Midbrain (tissue), 1 donor: Measurements from ENCODE around the gene RBM15.

Source experiments
- DNase-seq: peaks from one replicate; lab custom pipeline; 2025; lab: John Stamatoyannopoulos, UW

The RBM15 gene, protein sequence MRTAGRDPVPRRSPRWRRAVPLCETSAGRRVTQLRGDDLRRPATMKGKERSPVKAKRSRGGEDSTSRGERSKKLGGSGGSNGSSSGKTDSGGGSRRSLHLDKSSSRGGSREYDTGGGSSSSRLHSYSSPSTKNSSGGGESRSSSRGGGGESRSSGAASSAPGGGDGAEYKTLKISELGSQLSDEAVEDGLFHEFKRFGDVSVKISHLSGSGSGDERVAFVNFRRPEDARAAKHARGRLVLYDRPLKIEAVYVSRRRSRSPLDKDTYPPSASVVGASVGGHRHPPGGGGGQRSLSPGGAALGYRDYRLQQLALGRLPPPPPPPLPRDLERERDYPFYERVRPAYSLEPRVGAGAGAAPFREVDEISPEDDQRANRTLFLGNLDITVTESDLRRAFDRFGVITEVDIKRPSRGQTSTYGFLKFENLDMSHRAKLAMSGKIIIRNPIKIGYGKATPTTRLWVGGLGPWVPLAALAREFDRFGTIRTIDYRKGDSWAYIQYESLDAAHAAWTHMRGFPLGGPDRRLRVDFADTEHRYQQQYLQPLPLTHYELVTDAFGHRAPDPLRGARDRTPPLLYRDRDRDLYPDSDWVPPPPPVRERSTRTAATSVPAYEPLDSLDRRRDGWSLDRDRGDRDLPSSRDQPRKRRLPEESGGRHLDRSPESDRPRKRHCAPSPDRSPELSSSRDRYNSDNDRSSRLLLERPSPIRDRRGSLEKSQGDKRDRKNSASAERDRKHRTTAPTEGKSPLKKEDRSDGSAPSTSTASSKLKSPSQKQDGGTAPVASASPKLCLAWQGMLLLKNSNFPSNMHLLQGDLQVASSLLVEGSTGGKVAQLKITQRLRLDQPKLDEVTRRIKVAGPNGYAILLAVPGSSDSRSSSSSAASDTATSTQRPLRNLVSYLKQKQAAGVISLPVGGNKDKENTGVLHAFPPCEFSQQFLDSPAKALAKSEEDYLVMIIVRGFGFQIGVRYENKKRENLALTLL

GRCh38 chr1:110338886-110339406 lies at the start of gene RBM15:
TSS of gene RBM15 (plus strand) at chr1:110339377. CDS start at chr1:110339406, 29 bp downstream.
- DNase-seq, result peak; percentile 100

DNA sequence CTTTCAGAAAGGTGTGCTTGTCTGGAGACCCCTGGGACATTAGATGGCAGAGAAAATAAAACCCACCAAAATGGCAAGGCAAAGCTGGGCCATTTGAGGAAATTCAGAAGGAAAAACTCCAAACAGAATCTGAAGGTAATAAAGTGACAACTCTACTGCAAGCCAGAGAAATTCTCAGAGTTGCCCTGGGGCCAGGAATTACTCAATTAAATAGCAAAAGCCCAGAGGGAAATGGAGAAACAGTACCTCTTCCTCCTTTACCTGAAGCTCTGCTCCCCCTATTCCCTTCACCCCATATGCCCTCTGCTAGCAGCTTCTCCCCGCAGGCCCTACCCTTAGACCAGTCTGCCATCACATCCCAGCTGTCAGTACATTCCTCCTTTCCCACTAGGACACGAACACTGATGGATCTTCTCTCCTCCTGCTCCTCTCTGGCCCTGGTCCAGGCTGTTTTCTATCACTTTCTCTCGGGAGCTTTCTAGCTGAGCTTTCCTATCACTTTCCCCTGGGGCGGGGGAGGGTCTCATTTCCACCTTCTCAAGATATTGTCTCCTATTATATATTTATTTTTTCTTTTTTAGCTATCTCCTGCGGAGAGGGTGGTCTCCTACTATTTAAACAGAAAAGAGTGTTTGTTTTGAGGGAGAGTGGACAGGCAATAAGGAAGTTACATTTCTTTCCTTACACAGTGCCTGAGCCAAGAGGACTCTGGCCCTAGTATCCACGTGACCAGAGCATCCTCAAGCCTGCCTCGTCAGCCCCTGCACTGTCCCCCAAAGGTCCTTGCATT lies 47.7 kb upstream of the RBM15 start:
- no peak for DNase-seq

- DNase-seq, result no peak
Observed at GRCh38 chr1:110292031-110292741, 47.0 kb upstream of the RBM15 start.

DNA sequence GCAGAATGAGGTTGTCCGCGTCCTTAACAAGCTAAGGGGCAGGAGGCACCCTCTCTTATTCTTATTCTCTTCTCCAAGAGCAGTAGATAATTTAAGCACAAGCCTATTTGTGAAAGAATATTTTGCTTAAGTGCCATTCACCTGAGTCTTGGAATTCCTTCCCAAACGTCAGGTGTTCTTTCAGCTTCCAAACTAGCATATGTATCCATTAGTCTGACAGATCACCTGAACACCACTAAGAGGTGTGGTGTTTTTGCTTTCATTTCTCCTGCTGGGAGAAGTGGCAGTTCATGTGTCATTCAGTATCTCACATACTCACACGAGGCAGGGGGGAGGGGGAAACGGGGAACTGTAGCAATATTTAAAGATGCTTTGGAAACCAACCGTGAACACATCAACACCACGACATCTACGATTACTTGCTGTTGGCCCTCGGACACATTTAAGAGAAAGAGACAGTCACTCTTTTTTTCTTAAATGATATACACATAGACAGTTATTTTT lies 45.5 kb upstream of the RBM15 start:
- no peak for DNase-seq

DNA sequence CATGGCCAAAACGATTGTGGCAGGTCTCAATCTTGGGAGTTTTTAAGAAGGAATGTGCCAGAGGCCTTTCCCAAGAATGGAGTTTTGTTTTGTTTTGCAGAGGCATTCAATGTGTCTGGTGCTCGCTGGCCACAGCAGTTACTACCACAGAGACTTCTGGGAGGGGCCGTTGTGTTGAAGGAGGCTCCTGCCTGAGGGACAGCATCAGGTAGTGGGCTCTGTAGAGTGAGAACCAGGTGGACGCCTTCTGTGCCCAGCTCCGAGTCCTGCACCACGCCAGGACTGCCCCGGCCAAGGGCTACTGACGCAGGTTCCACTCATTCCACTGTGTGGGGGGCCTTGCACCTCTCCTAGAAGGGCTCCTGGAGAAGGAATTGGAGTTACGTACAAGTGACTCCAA lies 44.9 kb upstream of the RBM15 start:
- DNase-seq, result no peak

GRCh38 chr1:110298991-110299390 lies 40.2 kb upstream of the RBM15 start:
- no peak for DNase-seq

DNA sequence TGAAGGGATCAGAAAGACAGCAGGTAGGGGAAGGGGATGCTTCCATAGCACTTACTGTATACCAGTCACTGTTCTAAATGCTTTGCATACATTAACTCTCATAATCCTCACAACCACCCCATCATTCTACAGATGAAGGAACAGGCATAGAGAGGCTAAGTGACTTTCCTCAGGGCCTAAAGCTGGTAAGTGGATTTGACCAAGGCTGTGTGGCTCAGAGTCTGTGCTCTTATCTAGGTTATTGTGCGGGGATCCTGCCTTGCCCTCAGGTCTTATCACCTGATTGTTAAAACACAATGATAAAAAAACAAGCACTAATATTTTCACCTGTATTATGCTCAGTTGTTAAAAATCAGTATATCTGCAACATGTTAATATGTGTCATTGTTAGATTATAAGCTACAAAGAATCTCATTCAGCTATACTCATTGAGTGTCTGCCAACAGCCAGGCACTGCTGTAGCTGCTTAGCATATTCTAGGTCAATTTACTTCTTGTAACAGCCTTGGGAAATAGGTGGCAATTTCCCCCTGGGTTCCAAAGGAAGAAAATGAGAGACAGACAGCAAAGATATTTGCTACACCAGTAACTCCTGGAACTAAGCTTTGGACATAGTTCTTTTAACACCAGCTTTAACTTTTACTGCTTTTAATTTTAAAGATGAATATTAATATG lies 38.6 kb upstream of the RBM15 start:
- DNase-seq, result no peak

DNA sequence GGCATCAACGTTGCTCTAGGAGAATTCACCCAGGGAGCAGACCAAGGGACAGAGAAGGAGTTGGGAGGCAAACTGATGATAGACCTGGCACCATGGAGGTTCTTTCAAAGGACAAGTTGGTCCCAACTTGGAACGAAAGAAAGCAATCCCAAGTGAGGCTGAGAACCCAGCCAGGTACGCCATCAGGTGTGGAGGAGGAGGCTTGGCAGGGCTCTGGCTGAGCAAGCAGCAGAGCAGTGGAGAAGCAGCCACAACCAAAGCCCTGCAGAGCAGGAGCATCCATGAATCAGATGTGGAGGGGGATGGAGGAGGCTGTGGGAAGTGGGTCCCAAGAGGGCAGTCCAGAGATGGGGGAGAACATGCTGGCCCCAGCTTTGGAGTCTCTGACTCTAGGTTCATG lies 36.3 kb upstream of the RBM15 start:
- no peak for DNase-seq

- no peak for DNase-seq
Observed at GRCh38 chr1:110305900-110306420, 33.2 kb upstream of the RBM15 start.

- no peak for DNase-seq
Observed at GRCh38 chr1:110307239-110307974, 31.8 kb upstream of the RBM15 start.

- no peak for DNase-seq
Observed at GRCh38 chr1:110308247-110308646, 30.9 kb upstream of the RBM15 start.

DNA sequence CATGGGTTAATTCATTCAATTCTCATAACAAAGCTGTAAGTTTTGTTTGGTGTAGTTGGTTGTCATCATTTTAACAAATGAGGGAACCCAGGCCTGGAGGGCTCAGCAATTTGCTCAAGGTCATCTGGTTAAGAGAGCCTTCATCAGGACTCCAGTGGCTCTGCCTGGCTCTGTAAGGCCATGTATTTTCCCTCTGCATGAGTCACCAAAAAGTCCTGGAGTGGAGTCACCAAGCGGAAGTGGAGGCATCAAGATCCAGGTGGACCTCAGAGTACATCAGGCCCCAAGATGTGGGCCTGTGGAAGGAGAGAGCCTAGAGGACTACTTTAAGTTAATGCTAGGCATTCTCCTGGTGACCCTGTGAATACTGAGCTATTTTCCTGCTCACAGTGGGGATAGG lies 30.0 kb upstream of the RBM15 start:
- DNase-seq, result no peak

- DNase-seq, result no peak
Observed at GRCh38 chr1:110309767-110310166, 29.4 kb upstream of the RBM15 start.

DNA sequence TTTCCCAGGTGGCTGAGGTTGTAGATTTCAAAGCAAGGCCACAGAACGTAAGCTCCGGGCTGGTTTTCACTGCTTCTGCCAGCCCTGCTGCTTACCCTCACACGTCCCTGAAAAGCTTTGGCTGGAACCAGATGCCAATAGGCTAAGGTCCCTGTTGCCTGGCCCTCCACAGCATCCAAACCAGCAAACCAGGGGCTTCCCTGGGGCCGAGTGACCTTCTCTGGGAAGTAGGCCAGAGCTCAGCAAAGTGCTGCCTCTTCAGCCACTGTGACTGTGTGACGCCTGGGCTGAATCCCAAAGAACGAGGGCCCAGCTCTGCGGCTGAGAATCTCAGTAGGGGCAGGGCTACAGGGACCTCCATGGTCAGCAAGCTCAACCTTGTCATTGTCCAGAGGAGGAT lies 28.9 kb upstream of the RBM15 start:
- peak; percentile 61 for DNase-seq

- peak; percentile 81 for DNase-seq
Observed at GRCh38 chr1:110312188-110313121, 26.7 kb upstream of the RBM15 start.

DNA sequence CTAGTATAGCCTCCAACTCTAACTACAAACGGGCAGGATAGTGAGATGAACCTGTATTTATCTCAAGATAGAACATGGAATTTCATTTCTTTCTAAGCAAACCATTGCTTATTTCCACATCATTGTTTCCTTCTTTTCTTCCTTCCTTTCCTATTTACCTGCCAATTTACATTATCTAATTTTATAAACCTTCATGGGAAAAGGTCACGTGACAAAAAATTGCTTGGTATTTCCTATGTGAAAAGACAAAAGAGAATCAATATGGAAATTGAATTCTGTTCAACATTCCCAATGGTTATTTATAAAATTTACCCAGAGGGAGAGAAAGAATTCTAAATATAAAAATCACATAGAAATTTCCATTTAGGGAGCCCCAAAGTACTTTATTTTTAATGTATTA lies 22.4 kb upstream of the RBM15 start:
- DNase-seq, result no peak

- DNase-seq, result no peak
Observed at GRCh38 chr1:110318046-110318445, 21.1 kb upstream of the RBM15 start.
